A549 (cell line): Measurements from ENCODE around the gene LGR4. TPM values are rescaled to one million over a fixed set of nuclear protein-coding genes. Genes with fewer than 3 reads are reported as not detected.

Source experiments
- ATAC-seq, 2 experiments: fragments of 200-7000 bp in 1 of 2; fragments of >200 bp in 1 of 2; cut with Nextera tagmentation in 1 of 2; cut with Tn5 transposase in 1 of 2; 3 replicates each; pipeline versions ENCODE4 v1.8.0 to v1.9.1; 2018 to 2020; ENCODE audit warnings: mild to moderate bottlenecking in 1 of 2, moderate library complexity in 1 of 2
- CTCF ChIA-PET: fragments of 300-600 bp; sonication (Branson Sonifier 250); formaldehyde crosslinking; extraction: SDS; loops from one replicate; lab custom pipeline; 2021; ENCODE audit warnings: antibody characterized with exemption, inconsistent platforms; lab: Yijun Ruan, JAX
- POLR2A ChIA-PET: fragments of 350-600 bp; formaldehyde crosslinking; extraction: SDS; loops from one replicate; lab custom pipeline; 2021; ENCODE audit warnings: antibody characterized with exemption, inconsistent platforms; lab: Yijun Ruan, JAX
- DNase-seq, 2 experiments: peaks; one replicate each; pipeline versions ENCODE4 v3.0.0 to v3.0.0-alpha.2; 2011 to 2016; ENCODE audit warnings: low read depth in 1 of 2, low spot score in 1 of 2
- FAIRE-seq: peaks from 2 replicates; lab custom pipeline; 2011; peaks lifted over from hg19 to GRCh38; lab: Jason Lieb, UNC
- H3K27ac ChIP-seq, 2 experiments: fragments of >200 bp; sonication (Bioruptor Twin); formaldehyde crosslinking; 3 replicates each; pipeline ENCODE4 v1.5.1; 2016 to 2017
- H3K4me1 ChIP-seq: fragments of >200 bp; sonication (Bioruptor Twin); formaldehyde crosslinking; 3 replicates; pipeline ENCODE4 v1.6.1; 2016
- H3K4me2 ChIP-seq: fragments of >200 bp; sonication (Bioruptor Twin); formaldehyde crosslinking; 3 replicates; pipeline ENCODE4 v1.6.1; 2016
- H3K4me3 ChIP-seq: fragments of >200 bp; sonication (Bioruptor Twin); formaldehyde crosslinking; 3 replicates; pipeline ENCODE4 v1.5.1; 2016
- H3K9me3 ChIP-seq: fragments of >200 bp; sonication (Bioruptor Twin); formaldehyde crosslinking; 3 replicates; pipeline ENCODE4 v1.6.1; 2016
- CBX8 ChIP-seq: fragments of 200-600 bp; sonication (generic); IDR thresholded peaks from 2 replicates; pipeline ENCODE4 v1.6.1; 2016
- CHD2 ChIP-seq: fragments of 150-350 bp; IDR thresholded peaks from 2 replicates; pipeline ENCODE4 v1.6.1; 2014; ENCODE audit warnings: low read length; ENCODE audit not compliant: partially characterized antibody
- EHF ChIP-seq: fragments of 250-450 bp; sonication (Bioruptor Pico); IDR thresholded peaks from 2 replicates; pipeline ENCODE4 v1.5.0; 2020; ENCODE audit warnings: mild to moderate bottlenecking
- ESRRA ChIP-seq: fragments of 150-350 bp; IDR thresholded peaks from 2 replicates; pipeline ENCODE4 v1.6.1; 2014; ENCODE audit warnings: mild to moderate bottlenecking, low read length, borderline replicate concordance
- FOSB ChIP-seq: fragments of 250-450 bp; sonication (Bioruptor Pico); IDR thresholded peaks from 2 replicates; pipeline ENCODE4 v1.5.0; 2020; ENCODE audit warnings: mild to moderate bottlenecking, moderate library complexity
- GATA3 ChIP-seq: IDR thresholded peaks from 2 replicates; pipeline ENCODE4 v1.6.1; 2012; ENCODE audit warnings: borderline replicate concordance
- HEYL ChIP-seq: fragments of 250-450 bp; sonication (Bioruptor Pico); IDR thresholded peaks from 2 replicates; pipeline ENCODE4 v1.8.0; 2021; ENCODE audit warnings: mild to moderate bottlenecking, moderate library complexity
- HOXA7 ChIP-seq: fragments of 250-450 bp; sonication (Bioruptor Pico); IDR thresholded peaks from 2 replicates; pipeline ENCODE4 v1.5.0; 2020; ENCODE audit warnings: mild to moderate bottlenecking, moderate library complexity
- HOXB5 ChIP-seq: fragments of 250-450 bp; sonication (Bioruptor Pico); IDR thresholded peaks from 2 replicates; pipeline ENCODE4 v1.5.0; 2020; ENCODE audit warnings: mild to moderate bottlenecking, moderate library complexity
- JUN ChIP-seq, 2 experiments: fragments of >200 bp; sonication (Bioruptor Twin); formaldehyde crosslinking; IDR thresholded peaks; 2 replicates in 1 of 2; 3 replicates in 1 of 2; pipeline ENCODE4 v1.6.1; 2016 to 2017
- JUNB ChIP-seq: fragments of >200 bp; sonication (Bioruptor Twin); formaldehyde crosslinking; IDR thresholded peaks from 2 replicates; pipeline ENCODE4 v1.6.1; 2016
- KDM5A ChIP-seq: fragments of 200-600 bp; sonication (generic); IDR thresholded peaks from 2 replicates; pipeline ENCODE4 v1.6.1; 2016; ENCODE audit warnings: antibody characterized with exemption, mild to moderate bottlenecking
- MAX ChIP-seq: IDR thresholded peaks from 2 replicates; pipeline ENCODE4 v1.6.1; 2012
- MAZ ChIP-seq: fragments of 150-350 bp; IDR thresholded peaks from 2 replicates; pipeline ENCODE4 v1.6.1; 2014; ENCODE audit warnings: antibody characterized with exemption, low read depth, low read length, borderline replicate concordance
- RAD21 ChIP-seq, 2 experiments: fragments of >200 bp in 1 of 2; sonication (Bioruptor Twin) in 1 of 2; formaldehyde crosslinking in 1 of 2; IDR thresholded peaks in 1 of 2; conservative IDR thresholded peaks in 1 of 2; 2 replicates in 1 of 2; 3 replicates in 1 of 2; pipeline ENCODE4 v1.6.1; 2012 to 2018; ENCODE audit warnings: inconsistent platforms in 1 of 2
- TFCP2L1 ChIP-seq: fragments of 250-450 bp; sonication (Bioruptor Pico); IDR thresholded peaks from 2 replicates; pipeline ENCODE4 v1.5.0; 2021; ENCODE audit warnings: mild to moderate bottlenecking
- TP53 ChIP-seq: fragments of 250-450 bp; sonication (Bioruptor Pico); IDR thresholded peaks from 2 replicates; pipeline ENCODE4 v1.5.0; 2021; ENCODE audit warnings: mild to moderate bottlenecking, moderate library complexity
- USF2 ChIP-seq: fragments of 450-650 bp; IDR thresholded peaks from 2 replicates; pipeline ENCODE4 v1.6.1; 2014; ENCODE audit warnings: antibody characterized with exemption
- ZC3H11A ChIP-seq: fragments of 450-650 bp; IDR thresholded peaks from 2 replicates; pipeline ENCODE4 v1.6.1; 2014; ENCODE audit warnings: antibody characterized with exemption, mild to moderate bottlenecking
- ZNF302 ChIP-seq: fragments of 250-450 bp; sonication (Bioruptor Pico); IDR thresholded peaks from 2 replicates; pipeline ENCODE4 v1.9.0; 2021; ENCODE audit warnings: inconsistent platforms, mild to moderate bottlenecking, moderate library complexity
- WGBS: methylation state at CpG from one replicate; pipeline ENCODE4 v1.1.6; 2017; ENCODE audit errors: missing lambda C conversion rate; 5-methylcytosine and 5-hydroxymethylcytosine counted together
- polyA plus RNA-seq, 4 experiments: library from polyadenylated mRNA; depleted of rRNA in 3 of 4; stranded (reverse); fragments of >200 nt; fragmentation: RNase III in 1 of 4; extraction: RNeasy Plus Mini Kit Qiagen cat#74134 plus additional on column Dnase treatment in 1 of 4; gene quantifications; 2 replicates in 3 of 4; 3 replicates in 1 of 4; pipeline ENCODE4 v1.2.3, GENCODE V29; 2011 to 2017
- TF ChIP-seq, protein P1 (sequence below): fragments of >200 bp; sonication (Bioruptor Twin); formaldehyde crosslinking; IDR thresholded peaks from 3 replicates; pipeline ENCODE4 v1.5.1; 2016
- TF ChIP-seq, protein P2 (sequence below): fragments of 250-450 bp; sonication (Bioruptor Pico); IDR thresholded peaks from 2 replicates; pipeline ENCODE4 v1.5.0; 2021; ENCODE audit warnings: mild to moderate bottlenecking, moderate library complexity, borderline replicate concordance
- TF ChIP-seq, protein P3 (sequence below): fragments of >200 bp; sonication (Bioruptor Twin); formaldehyde crosslinking; IDR thresholded peaks from 2 replicates; pipeline ENCODE4 v1.6.1; 2016

The LGR4 gene
- polyA plus RNA-seq, 2 of the 4 experiments (the other 2 are of a cell fraction) = 41.2 to 130 TPM

- Histone ChIP-seq H3K27ac (no peak overlapping the region), H3K9me3 (no peaks in the 10 kb centered on the region), H3K4me2 (no peak overlapping the region), H3K4me1 (peaks cover 12% of the 10 kb centered on the region; the same call in 2 of the 3 replicates), H3K4me3 (no peak overlapping the region)
- POLR2A ChIA-PET = interaction anchor here (0.5 to 0.6 kb wide), 3 partner anchors 20 to 81 kb away, joined by 3 to 6 read pairs (median 3); no protein-coding TSS in a partner anchor
- ATAC-seq (no peak), FAIRE-seq (no peak), DNase-seq (no peak)
- TF ChIP-seq ESRRA = no peak
- TF ChIP-seq, protein P1, sequence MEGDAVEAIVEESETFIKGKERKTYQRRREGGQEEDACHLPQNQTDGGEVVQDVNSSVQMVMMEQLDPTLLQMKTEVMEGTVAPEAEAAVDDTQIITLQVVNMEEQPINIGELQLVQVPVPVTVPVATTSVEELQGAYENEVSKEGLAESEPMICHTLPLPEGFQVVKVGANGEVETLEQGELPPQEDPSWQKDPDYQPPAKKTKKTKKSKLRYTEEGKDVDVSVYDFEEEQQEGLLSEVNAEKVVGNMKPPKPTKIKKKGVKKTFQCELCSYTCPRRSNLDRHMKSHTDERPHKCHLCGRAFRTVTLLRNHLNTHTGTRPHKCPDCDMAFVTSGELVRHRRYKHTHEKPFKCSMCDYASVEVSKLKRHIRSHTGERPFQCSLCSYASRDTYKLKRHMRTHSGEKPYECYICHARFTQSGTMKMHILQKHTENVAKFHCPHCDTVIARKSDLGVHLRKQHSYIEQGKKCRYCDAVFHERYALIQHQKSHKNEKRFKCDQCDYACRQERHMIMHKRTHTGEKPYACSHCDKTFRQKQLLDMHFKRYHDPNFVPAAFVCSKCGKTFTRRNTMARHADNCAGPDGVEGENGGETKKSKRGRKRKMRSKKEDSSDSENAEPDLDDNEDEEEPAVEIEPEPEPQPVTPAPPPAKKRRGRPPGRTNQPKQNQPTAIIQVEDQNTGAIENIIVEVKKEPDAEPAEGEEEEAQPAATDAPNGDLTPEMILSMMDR = no peak
- no peak for TF ChIP-seq JUN (IDR thresholded peaks at IDR 0.05)
- TF ChIP-seq MAX = no peak
- TF ChIP-seq ZC3H11A = no peak
- TF ChIP-seq EHF (CRISPR knock-in tag) = no peak
- no peak for TF ChIP-seq KDM5A
- no peak for TF ChIP-seq JUNB
- TF ChIP-seq ZNF302 (CRISPR knock-in tag) = no peak
- no peak for TF ChIP-seq HOXA7
- CTCF ChIA-PET = interaction anchor here (0.6 to 8.6 kb wide), 8 partner anchors 17 to 323 kb away, joined by 3 to 73 read pairs (median 4); no protein-coding TSS in a partner anchor
- WGBS = 94% methylated on average over 4 of the region's 4 CpGs
Observed at GRCh38 chr11:27481992-27482391, 9.4 kb upstream of the LGR4 start.

DNA sequence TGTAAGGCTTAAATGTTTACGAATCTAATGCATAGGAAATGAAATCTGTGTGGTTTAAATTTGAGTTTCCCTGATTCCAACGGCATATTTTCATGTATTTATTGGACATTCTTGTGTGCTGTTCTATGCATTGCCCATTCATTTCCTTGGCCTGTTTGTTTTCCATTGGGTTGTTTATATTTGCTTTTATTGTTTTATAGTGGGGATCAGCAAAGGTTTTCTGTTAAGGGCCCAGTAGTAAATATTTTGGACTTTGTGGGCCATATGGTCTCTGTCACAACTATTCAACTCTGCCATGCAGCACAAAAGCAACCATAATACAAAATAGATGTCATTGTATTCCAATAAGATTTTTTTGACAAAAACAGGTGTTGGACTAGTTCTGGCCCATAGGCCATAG is 5.2 kb upstream of the LGR4 start:
- FAIRE-seq = no peak
- WGBS = 61% methylated on average over 2 of the region's 2 CpGs
- no peak overlapping the region for H3K27ac ChIP-seq
- POLR2A ChIA-PET = no interaction called here
- no peak for ATAC-seq
- H3K4me2 ChIP-seq = no peak overlapping the region
- H3K4me1 ChIP-seq = 0 out of 3 replicates have a peak, but pooled peaks cover 5% of the 10 kb centered on the region
- no peaks in the 10 kb centered on the region for H3K9me3 ChIP-seq
- DNase-seq = no peak
- H3K4me3 ChIP-seq = no peak overlapping the region
- TF ChIP-seq USF2 = no peak
- no peak for TF ChIP-seq TFCP2L1 (CRISPR knock-in tag)
- TF ChIP-seq, protein P2, sequence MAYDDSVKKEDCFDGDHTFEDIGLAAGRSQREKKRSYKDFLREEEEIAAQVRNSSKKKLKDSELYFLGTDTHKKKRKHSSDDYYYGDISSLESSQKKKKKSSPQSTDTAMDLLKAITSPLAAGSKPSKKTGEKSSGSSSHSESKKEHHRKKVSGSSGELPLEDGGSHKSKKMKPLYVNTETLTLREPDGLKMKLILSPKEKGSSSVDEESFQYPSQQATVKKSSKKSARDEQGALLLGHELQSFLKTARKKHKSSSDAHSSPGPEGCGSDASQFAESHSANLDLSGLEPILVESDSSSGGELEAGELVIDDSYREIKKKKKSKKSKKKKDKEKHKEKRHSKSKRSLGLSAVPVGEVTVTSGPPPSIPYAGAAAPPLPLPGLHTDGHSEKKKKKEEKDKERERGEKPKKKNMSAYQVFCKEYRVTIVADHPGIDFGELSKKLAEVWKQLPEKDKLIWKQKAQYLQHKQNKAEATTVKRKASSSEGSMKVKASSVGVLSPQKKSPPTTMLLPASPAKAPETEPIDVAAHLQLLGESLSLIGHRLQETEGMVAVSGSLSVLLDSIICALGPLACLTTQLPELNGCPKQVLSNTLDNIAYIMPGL (CRISPR knock-in tag) = no peak
- no peak for TF ChIP-seq MAZ
- TF ChIP-seq CBX8 = no peak
- TF ChIP-seq HOXB5 = no peak
- TF ChIP-seq, protein P1 = no peak
- TF ChIP-seq JUNB = no peak
- CTCF ChIA-PET = interaction anchor here (0.6 to 7.4 kb wide), 5 partner anchors 7 to 761 kb away, joined by 3 to 65 read pairs (median 4); no protein-coding TSS in a partner anchor

DNA sequence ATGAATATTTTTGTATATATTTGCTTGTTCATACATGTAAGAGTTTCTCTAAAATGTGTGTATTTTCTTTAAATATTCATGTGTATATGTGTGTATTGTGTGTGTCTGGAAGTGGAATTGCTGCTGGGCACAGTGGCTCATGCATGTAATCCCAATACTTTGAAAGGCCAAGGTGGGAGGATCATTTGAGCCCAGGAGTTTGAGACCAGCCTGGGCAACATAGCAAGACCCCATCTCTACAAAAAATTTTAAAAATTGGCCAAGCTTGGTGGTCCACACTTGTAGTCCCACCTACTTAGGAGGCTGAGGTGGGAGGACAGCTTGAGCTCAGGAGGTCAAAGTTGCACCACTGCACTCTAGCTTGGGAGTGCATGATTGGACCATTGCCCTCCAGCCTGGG is 4.7 kb upstream of the LGR4 start:
- DNase-seq (no peak), ATAC-seq (no peak), FAIRE-seq (no peak)
- ChIA-PET POLR2A (no interaction called here), CTCF (interaction anchor here (1.4 to 7.4 kb wide), 4 partner anchors 8 to 294 kb away, joined by 3 to 65 read pairs (median 7); no protein-coding TSS in a partner anchor)
- Histone ChIP-seq H3K9me3 (no peaks in the 10 kb centered on the region), H3K4me1 (0 out of 3 replicates have a peak, but pooled peaks cover 5% of the 10 kb centered on the region), H3K4me2 (no peak overlapping the region), H3K4me3 (no peak overlapping the region), H3K27ac (no peak overlapping the region)
- no peak for TF ChIP-seq HEYL
- TF ChIP-seq ZC3H11A = no peak
- TF ChIP-seq RAD21 (conservative IDR thresholded peaks at IDR 0.05 in 1 of 2, IDR thresholded peaks at IDR 0.05 in 1 of 2) = no peak
- TF ChIP-seq, protein P1 = no peak
- no peak for TF ChIP-seq TP53
- no peak for TF ChIP-seq CHD2
- TF ChIP-seq, protein P3, sequence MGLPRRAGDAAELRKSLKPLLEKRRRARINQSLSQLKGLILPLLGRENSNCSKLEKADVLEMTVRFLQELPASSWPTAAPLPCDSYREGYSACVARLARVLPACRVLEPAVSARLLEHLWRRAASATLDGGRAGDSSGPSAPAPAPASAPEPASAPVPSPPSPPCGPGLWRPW = no peak
- TF ChIP-seq GATA3 = no peak
- TF ChIP-seq FOSB (CRISPR knock-in tag) = no peak
